DOHH2 (cell line): ENCODE measurements around the gene PLA2G4E.

Source experiments
- H3F3A ChIP-seq: fragments of 200-600 bp; sonication (generic), shearing (Covaris generic); 2 replicates; pipeline ENCODE4 v1.6.0; 2016; ENCODE audit warnings: antibody characterized with exemption, mild to moderate bottlenecking; ENCODE audit not compliant: control insufficient read depth, insufficient read depth
- H3K27ac ChIP-seq: fragments of 200-600 bp; sonication (generic); 2 replicates; pipeline ENCODE4 v1.5.1; 2014; ENCODE audit warnings: low read depth, mild to moderate bottlenecking, low read length, moderate library complexity
- H3K27me3 ChIP-seq: fragments of 200-600 bp; sonication (generic); 2 replicates; pipeline ENCODE4 v1.6.1; 2014; ENCODE audit warnings: mild to moderate bottlenecking, low read length, mixed read lengths; ENCODE audit not compliant: control insufficient read depth
- H3K36me3 ChIP-seq: fragments of 200-600 bp; sonication (generic); 2 replicates; pipeline ENCODE4 v1.6.1; 2014; ENCODE audit warnings: mild to moderate bottlenecking, low read length, moderate library complexity, mixed read lengths; ENCODE audit not compliant: control insufficient read depth
- H3K4me1 ChIP-seq: fragments of 200-600 bp; sonication (generic); 2 replicates; pipeline ENCODE4 v1.6.1; 2014; ENCODE audit warnings: mild to moderate bottlenecking, low read length, mixed read lengths; ENCODE audit not compliant: control insufficient read depth
- H3K4me2 ChIP-seq: fragments of 200-600 bp; sonication (generic); 2 replicates; pipeline ENCODE4 v1.6.0; 2014; ENCODE audit warnings: mild to moderate bottlenecking, low read length, moderate library complexity
- H3K4me3 ChIP-seq: fragments of 200-600 bp; sonication (generic); 2 replicates; pipeline ENCODE4 v1.5.1; 2014; ENCODE audit warnings: mild to moderate bottlenecking, low read length, mixed read lengths
- H3K79me2 ChIP-seq: fragments of 200-600 bp; sonication (generic); 2 replicates; pipeline ENCODE4 v1.6.1; 2014; ENCODE audit warnings: mild to moderate bottlenecking, low read length, mixed read lengths; ENCODE audit not compliant: control insufficient read depth
- H3K9me2 ChIP-seq: fragments of 200-600 bp; sonication (generic); replicated peaks from 2 replicates; pipeline ENCODE4 v1.6.1; 2014; ENCODE audit warnings: mild to moderate bottlenecking, low read length, mixed read lengths; ENCODE audit not compliant: control insufficient read depth
- H3K9me3 ChIP-seq: fragments of 200-600 bp; sonication (generic); 2 replicates; pipeline ENCODE4 v1.6.1; 2014; ENCODE audit warnings: antibody characterized with exemption, low read length, mixed read lengths; ENCODE audit not compliant: control insufficient read depth, insufficient read depth
- H4K20me1 ChIP-seq: fragments of 200-600 bp; sonication (generic); 2 replicates; pipeline ENCODE4 v1.6.0; 2014; ENCODE audit warnings: low read depth, mild to moderate bottlenecking, antibody characterized with exemption, low read length, moderate library complexity; ENCODE audit not compliant: control insufficient read depth, insufficient read depth
- CTCF ChIP-seq: fragments of 200-600 bp; sonication (generic); IDR thresholded peaks from one replicate; pipeline ENCODE4 v1.5.1; 2014; ENCODE audit warnings: antibody characterized with exemption, mild to moderate bottlenecking, low read depth, low read length; ENCODE audit not compliant: poor library complexity, severe bottlenecking
- EZH2phosphoT487 ChIP-seq: fragments of 200-600 bp; sonication (generic); IDR thresholded peaks from 2 replicates; pipeline ENCODE4 v1.6.1; 2017; ENCODE audit warnings: borderline replicate concordance, mild to moderate bottlenecking, antibody characterized with exemption, low read length, moderate library complexity, mixed read lengths

The PLA2G4E gene

GRCh38 chr15:42001236-42001635 is 19.6 kb downstream of the PLA2G4E start:
- TF ChIP-seq EZH2phosphoT487 (no peak), CTCF (no peak)
- H3K9me3 ChIP-seq: no peaks in the 10 kb centered on the region
- H3K36me3 ChIP-seq: no peaks in the 10 kb centered on the region
- peaks cover 10% of the 10 kb centered on the region for H3K27me3 ChIP-seq
- H3K4me2 ChIP-seq: no peak overlapping the region
- H3K4me3 ChIP-seq: no peak overlapping the region
- no peaks in the 10 kb centered on the region for H4K20me1 ChIP-seq
- no peaks in the 10 kb centered on the region for H3K79me2 ChIP-seq
- no peaks in the 10 kb centered on the region for H3F3A ChIP-seq
- no peak overlapping the region for H3K27ac ChIP-seq
- H3K4me1 ChIP-seq: no peaks in the 10 kb centered on the region; the same call in 1 of the 2 replicates
- no peaks in the 10 kb centered on the region for H3K9me2 ChIP-seq

GRCh38 chr15:41999290-42000285 is 21.3 kb downstream of the PLA2G4E start:
- Histone ChIP-seq H3K4me2 (no peak overlapping the region), H3K9me2 (no peaks in the 10 kb centered on the region), H3K27me3 (peaks cover 10% of the 10 kb centered on the region), H3K4me3 (no peak overlapping the region), H3K4me1 (no peaks in the 10 kb centered on the region; the same call in 1 of the 2 replicates), H3K9me3 (no peaks in the 10 kb centered on the region), H3F3A (no peaks in the 10 kb centered on the region), H4K20me1 (no peaks in the 10 kb centered on the region), H3K36me3 (no peaks in the 10 kb centered on the region), H3K27ac (no peak overlapping the region), H3K79me2 (no peaks in the 10 kb centered on the region)
- no peak for TF ChIP-seq CTCF
- no peak for TF ChIP-seq EZH2phosphoT487

- H3K4me3 ChIP-seq: no peak overlapping the region
- peaks cover 4% of the 10 kb centered on the region for H3K27me3 ChIP-seq
- no peaks in the 10 kb centered on the region for H3K9me3 ChIP-seq
- no peaks in the 10 kb centered on the region for H3F3A ChIP-seq
- no peaks in the 10 kb centered on the region for H4K20me1 ChIP-seq
- no peak overlapping the region for H3K4me2 ChIP-seq
- H3K9me2 ChIP-seq: no peaks in the 10 kb centered on the region
- H3K79me2 ChIP-seq: no peaks in the 10 kb centered on the region
- TF ChIP-seq EZH2phosphoT487 (no peak), CTCF (no peak)
- no peak overlapping the region for H3K27ac ChIP-seq
- H3K4me1 ChIP-seq: no peaks in the 10 kb centered on the region; the same call in 1 of the 2 replicates
- no peaks in the 10 kb centered on the region for H3K36me3 ChIP-seq
Observed at GRCh38 chr15:41997845-41998244, 23.0 kb downstream of the PLA2G4E start.
